HG02798 (cell line): ENCODE data around the gene JARID2.

ENCODE experiments used
- ATAC-seq: cut with Tn5 transposase; IDR thresholded peaks from one replicate; pipeline ENCODE4 v1.9.1; 2021; ENCODE audit warnings: mild to moderate bottlenecking; ENCODE audit not compliant: unreplicated experiment, poor library complexity

The JARID2 gene

GRCh38 chr6:15366003-15366535, 120.2 kb downstream of the JARID2 start:
- ATAC-seq, result no peak

GRCh38 chr6:15366879-15367278, 121.0 kb downstream of the JARID2 start:
- ATAC-seq, result no peak

- no peak for ATAC-seq
Measured at GRCh38 chr6:15368186-15368585, 122.3 kb downstream of the JARID2 start.

- ATAC-seq, result no peak
Measured at GRCh38 chr6:15368873-15369272, 123.0 kb downstream of the JARID2 start.

- no peak for ATAC-seq
Measured at GRCh38 chr6:15369838-15370237, 124.0 kb downstream of the JARID2 start.

GRCh38 chr6:15370733-15371671, 125.1 kb downstream of the JARID2 start:
- ATAC-seq, result no peak

- ATAC-seq, result no peak
Measured at GRCh38 chr6:15372932-15373331, 127.1 kb downstream of the JARID2 start.

- ATAC-seq, result no peak
Measured at GRCh38 chr6:15374119-15374518, 128.2 kb downstream of the JARID2 start.

- ATAC-seq, result no peak
Measured at GRCh38 chr6:15375018-15375417, 129.1 kb downstream of the JARID2 start.

GRCh38 chr6:15375638-15376290, 129.9 kb downstream of the JARID2 start:
- ATAC-seq, result no peak

GRCh38 chr6:15376900-15377487, 131.1 kb downstream of the JARID2 start:
- ATAC-seq, result no peak

GRCh38 chr6:15378272-15378671, 132.4 kb downstream of the JARID2 start:
- ATAC-seq, result no peak

GRCh38 chr6:15378866-15379265, 133.0 kb downstream of the JARID2 start:
- ATAC-seq, result no peak

- ATAC-seq, result no peak
Measured at GRCh38 chr6:15380351-15380750, 134.5 kb downstream of the JARID2 start.

- ATAC-seq, result no peak
Measured at GRCh38 chr6:15382089-15382488, 136.2 kb downstream of the JARID2 start.

- no peak for ATAC-seq
Measured at GRCh38 chr6:15382712-15383111, 136.8 kb downstream of the JARID2 start.

GRCh38 chr6:15384901-15385300, 139.0 kb downstream of the JARID2 start:
- peak; percentile 63 for ATAC-seq

GRCh38 chr6:15385521-15385920, 139.7 kb downstream of the JARID2 start:
- ATAC-seq, result no peak

GRCh38 chr6:15386110-15386755, 140.4 kb downstream of the JARID2 start:
- no peak for ATAC-seq

- no peak for ATAC-seq
Measured at GRCh38 chr6:15386756-15387112, 140.9 kb downstream of the JARID2 start.

- peak; percentile 42 for ATAC-seq
Measured at GRCh38 chr6:15387118-15387517, 141.2 kb downstream of the JARID2 start.
